Small intestine (tissue), 7 donors: ENCODE measurements around the gene NECAB3. TPM values are rescaled to one million over a fixed set of nuclear protein-coding genes. Genes with fewer than 3 reads are reported as not detected.

Source experiments
- DNase-seq, 2 donors: peaks; one replicate each; pipeline versions ENCODE4 v3.0.0 to v3.0.0-alpha.2; 2013
- FAIRE-seq: peaks from 2 replicates; lab custom pipeline; 2012; peaks lifted over from hg19 to GRCh38; lab: Jason Lieb, UNC
- H3K27ac ChIP-seq, 3 donors: one replicate each; pipeline ENCODE4 v1.5.1; 2013; ENCODE audit warnings: low read length in 2 of 3, mild to moderate bottlenecking in 2 of 3, control low read depth in 1 of 3, inconsistent platforms in 1 of 3, low read depth in 1 of 3, moderate library complexity in 1 of 3
- H3K27me3 ChIP-seq, 3 donors: one replicate each; pipeline ENCODE4 v1.6.1; 2013; ENCODE audit warnings: low read length in 3 of 3, inconsistent platforms in 1 of 3; ENCODE audit not compliant: control insufficient read depth in 3 of 3, insufficient read depth in 3 of 3
- H3K36me3 ChIP-seq, 3 donors: one replicate each; pipeline ENCODE4 v1.6.1; 2013; ENCODE audit warnings: low read length in 3 of 3, inconsistent platforms in 1 of 3, low read depth in 1 of 3, mild to moderate bottlenecking in 1 of 3, moderate library complexity in 1 of 3; ENCODE audit not compliant: control insufficient read depth in 3 of 3, insufficient read depth in 2 of 3
- H3K4me1 ChIP-seq, 3 donors: one replicate each; pipeline ENCODE4 v1.6.1; 2013; ENCODE audit warnings: low read length in 2 of 3, inconsistent platforms in 1 of 3, low read depth in 1 of 3, mild to moderate bottlenecking in 1 of 3, moderate library complexity in 1 of 3; ENCODE audit not compliant: control insufficient read depth in 3 of 3, insufficient read depth in 2 of 3
- H3K4me3 ChIP-seq, 3 donors: one replicate each; pipeline ENCODE4 v1.5.1; 2013; ENCODE audit warnings: low read length in 3 of 3, control low read depth in 1 of 3, inconsistent platforms in 1 of 3, low read depth in 1 of 3, mild to moderate bottlenecking in 1 of 3, moderate library complexity in 1 of 3
- H3K9me3 ChIP-seq, 2 donors: one replicate each; pipeline ENCODE4 v1.6.1; 2013; ENCODE audit warnings: low read depth in 1 of 2, low read length in 1 of 2; ENCODE audit not compliant: control insufficient read depth in 2 of 2, insufficient read depth in 1 of 2
- WGBS, 3 donors: extraction: QIAGEN DNeasy Blood & Tissue Kit; methylation state at CpG; one replicate each; pipeline ENCODE4 v1.1.7; 2013; 5-methylcytosine and 5-hydroxymethylcytosine counted together
- polyA plus RNA-seq, 4 donors: library from polyadenylated mRNA; stranded (reverse) in 3 of 4; unstranded in 1 of 4; fragments of 200-250 nt in 3 of 4; fragments of 120-200 nt in 1 of 4; gene quantifications; one replicate each; pipeline versions ENCODE4 v1.2.1 to v1.2.3, GENCODE V29; 2013
- donor health status: healthy with polysubstance abuse.
- donor health status: control.
- donor health status: control.
- donor health status: Bipolar disorder and iron deficiency.
- donor health status: healthy.

The NECAB3 gene
- polyA plus RNA-seq, 4 donors = 24.4 to 54.8 (median 42.2) TPM

DNA sequence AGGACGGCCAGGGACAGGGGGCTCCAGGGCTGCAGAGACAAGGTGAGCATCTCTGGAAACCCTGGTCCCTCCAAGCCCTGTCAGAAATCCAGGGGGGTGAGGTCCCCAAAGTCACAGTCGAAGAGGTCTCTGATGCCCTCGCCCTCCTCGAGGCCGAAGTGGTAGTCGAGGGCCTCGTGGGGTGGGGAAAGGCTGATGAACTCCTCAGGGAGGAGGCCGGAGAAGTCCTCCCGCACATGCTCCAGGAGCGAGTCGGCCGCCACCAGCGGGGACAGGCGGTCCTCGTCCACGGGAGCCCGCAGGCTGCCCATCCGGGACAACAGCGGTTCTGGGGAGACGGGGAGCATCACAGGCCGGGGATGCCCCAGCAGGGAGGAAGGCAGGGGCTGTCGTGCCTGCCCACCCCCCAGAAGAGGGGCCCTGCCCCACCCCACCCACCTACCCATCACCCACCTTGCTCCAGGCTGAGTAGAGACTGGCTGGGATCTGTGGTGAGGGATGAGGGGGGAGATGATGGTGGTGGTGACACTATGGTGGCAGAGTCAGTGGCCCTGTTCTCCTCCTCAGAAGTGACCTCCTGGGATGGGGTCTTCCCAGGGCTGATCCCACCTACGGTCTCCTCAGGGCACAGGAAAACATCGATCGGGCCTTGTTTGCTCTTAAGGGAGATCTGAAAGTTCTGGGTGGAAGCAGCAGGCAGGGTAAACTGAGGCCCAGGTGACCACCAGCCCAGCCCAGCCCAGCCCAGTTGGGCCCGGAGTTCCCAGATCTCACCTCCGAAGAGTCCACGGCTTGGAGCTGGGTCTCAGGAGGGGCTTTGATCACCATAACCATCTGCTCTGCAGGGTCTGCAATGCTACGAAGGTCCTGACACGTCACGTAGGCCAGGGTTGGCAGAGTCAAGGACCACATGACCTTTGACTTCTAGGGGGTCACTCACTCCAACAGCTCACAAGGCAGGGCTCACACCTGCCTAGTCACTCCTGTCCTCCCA, 2.7 kb upstream of the NECAB3 start:
- no peak for FAIRE-seq
- 93 to 97% (median 96%) methylated on average over 30 to 31 of the region's 31 CpGs for WGBS, 3 donors
- no peaks in the 10 kb centered on the region for H3K27me3 ChIP-seq
- H3K4me1 ChIP-seq = peaks cover 3 to 32% (median 5%) of the 10 kb centered on the region in 3 donors
- no peak for DNase-seq
- H3K9me3 ChIP-seq = no peaks in the 10 kb centered on the region
- peak overlapping the region in 1 of 3 donors; percentile 5 for H3K27ac ChIP-seq
- H3K4me3 ChIP-seq = no peak overlapping the region
- H3K36me3 ChIP-seq = peaks cover 0 to 45% (median 0%) of the 10 kb centered on the region in 3 donors

GRCh38 chr20:33676121-33676520, 1.9 kb upstream of the NECAB3 start:
- 84 to 91% (median 90%) methylated on average over 11 of the region's 11 CpGs for WGBS, 3 donors
- FAIRE-seq (no peak), DNase-seq (no peak)
- Histone ChIP-seq H3K9me3 (no peaks in the 10 kb centered on the region), H3K4me1 (peaks cover 3 to 32% (median 5%) of the 10 kb centered on the region in 3 donors), H3K4me3 (no peak overlapping the region), H3K27me3 (no peaks in the 10 kb centered on the region), H3K36me3 (peaks cover 0 to 52% (median 0%) of the 10 kb centered on the region in 3 donors), H3K27ac (peak overlapping the region in 1 of 3 donors; percentile 76)

GRCh38 chr20:33675136-33675959, 1.1 kb upstream of the NECAB3 start:
- Histone ChIP-seq H3K4me1 (peaks cover 3 to 32% (median 5%) of the 10 kb centered on the region in 3 donors), H3K27me3 (no peaks in the 10 kb centered on the region), H3K4me3 (peak overlapping the region in 2 of 3 donors; percentile 58 to 86), H3K27ac (peak overlapping the region; percentile 70 to 86 (median 76)), H3K9me3 (no peaks in the 10 kb centered on the region), H3K36me3 (peaks cover 0 to 57% (median 0%) of the 10 kb centered on the region in 3 donors)
- WGBS, 3 donors = 30 to 44% (median 37%) methylated on average over 16 of the region's 16 CpGs
- FAIRE-seq = no peak
- DNase-seq = peak in 1 of 2 donors; percentile 27

DNA sequence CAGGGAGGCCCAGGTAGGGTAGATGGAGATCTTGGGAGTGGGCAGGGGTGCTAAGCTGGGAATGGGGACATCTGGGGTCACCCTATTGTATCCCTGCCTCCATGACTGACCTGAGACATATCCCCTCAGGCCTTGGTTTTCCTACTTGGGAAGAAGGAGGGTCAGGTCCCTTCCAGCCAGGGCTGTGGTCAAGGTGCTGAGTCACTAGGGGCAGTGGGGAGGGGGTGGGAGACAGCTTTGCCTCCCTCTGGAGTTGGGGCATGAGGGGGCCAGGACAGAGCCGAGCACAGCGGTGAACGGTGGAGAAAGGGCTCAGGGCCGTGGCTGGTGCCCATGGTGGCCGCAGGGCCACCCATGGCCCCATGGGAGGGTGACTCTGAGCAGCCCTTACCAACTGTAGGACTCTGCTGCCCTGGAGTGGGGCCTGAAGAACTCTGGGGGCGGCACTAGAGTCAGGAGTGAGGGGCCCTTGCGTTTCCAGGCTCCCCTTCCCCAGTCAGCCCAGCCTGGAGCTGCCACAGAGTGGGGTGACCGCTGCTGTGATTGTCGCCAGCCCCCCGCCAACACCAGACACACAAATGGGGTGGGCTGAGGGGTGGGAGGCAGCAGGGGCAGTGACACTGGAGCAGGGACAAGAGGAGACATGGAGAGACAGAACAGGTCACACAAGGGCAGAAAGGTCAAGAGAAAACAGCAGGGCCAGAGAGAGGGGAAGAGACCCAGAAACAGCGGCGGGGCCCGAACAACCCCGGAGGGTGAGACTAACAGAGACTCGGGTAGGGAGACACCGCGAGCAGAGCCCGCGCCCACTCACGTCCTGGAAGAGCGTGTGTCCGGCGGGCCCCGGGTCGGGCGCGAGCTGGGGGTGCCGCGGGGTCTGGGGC, 576 bp downstream of the NECAB3 start:
- Histone ChIP-seq H3K36me3 (peaks cover 0 to 59% (median 5%) of the 10 kb centered on the region in 3 donors), H3K9me3 (no peaks in the 10 kb centered on the region), H3K4me3 (peak overlapping the region; percentile 68 to 86 (median 68)), H3K27me3 (no peaks in the 10 kb centered on the region), H3K4me1 (peaks cover 3 to 30% (median 5%) of the 10 kb centered on the region in 3 donors), H3K27ac (peak overlapping the region; percentile 21 to 61 (median 42))
- 7 to 19% (median 9%) methylated on average over 22 to 29 of the region's 29 CpGs for WGBS, 3 donors
- DNase-seq = no peak
- FAIRE-seq = no peak

- Histone ChIP-seq H3K36me3 (peaks cover 0 to 61% (median 5%) of the 10 kb centered on the region in 3 donors), H3K27me3 (no peaks in the 10 kb centered on the region), H3K4me3 (peak overlapping the region; percentile 68 to 86 (median 68)), H3K9me3 (no peaks in the 10 kb centered on the region), H3K4me1 (peaks cover 3 to 28% (median 5%) of the 10 kb centered on the region in 3 donors), H3K27ac (no peak overlapping the region)
- WGBS, 3 donors = 16 to 68% (median 54%) methylated on average over 4 of the region's 4 CpGs
- no peak for DNase-seq
- FAIRE-seq = no peak
Measured at GRCh38 chr20:33673114-33673409, 1.2 kb downstream of the NECAB3 start.

DNA sequence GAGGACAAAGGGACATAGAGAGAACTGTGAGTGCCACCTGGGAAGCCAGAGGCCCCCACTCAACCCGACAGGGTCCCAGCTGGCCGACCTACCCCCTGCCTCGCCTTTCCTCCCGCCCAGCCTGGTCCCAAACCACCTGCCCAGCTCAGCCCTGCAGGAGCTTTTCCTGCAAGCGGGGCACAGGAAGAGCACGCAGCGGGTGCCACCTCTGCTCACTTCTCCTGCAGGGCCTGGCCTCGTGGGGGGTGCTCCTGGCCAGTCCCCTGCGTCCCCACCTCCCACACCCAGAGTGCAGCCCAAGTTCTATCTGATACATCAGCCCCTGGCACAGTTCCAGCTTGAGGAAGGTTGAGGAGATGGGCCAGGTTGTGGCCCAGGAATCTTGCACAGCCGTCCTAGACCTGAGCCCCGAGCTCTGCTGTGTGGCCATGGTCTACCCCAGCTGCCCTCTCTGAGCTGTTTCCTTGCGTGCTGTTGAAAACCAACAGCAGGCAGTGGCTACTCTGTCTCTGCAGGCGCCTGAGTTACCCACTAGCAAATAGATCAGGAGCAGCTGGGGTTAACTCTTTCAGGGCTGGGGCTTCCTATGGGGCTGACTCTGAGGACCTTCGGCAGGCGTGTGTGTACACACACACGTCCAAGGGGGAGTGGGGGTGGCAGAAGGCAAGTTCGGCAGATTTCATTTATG, 1.7 kb downstream of the NECAB3 start:
- peaks cover 0 to 60% (median 5%) of the 10 kb centered on the region in 3 donors for H3K36me3 ChIP-seq
- FAIRE-seq (no peak), DNase-seq (peak in 1 of 2 donors; percentile 27)
- H3K27ac ChIP-seq = no peak overlapping the region
- no peaks in the 10 kb centered on the region for H3K9me3 ChIP-seq
- 35 to 60% (median 37%) methylated on average over 16 to 17 of the region's 17 CpGs for WGBS, 3 donors
- no peaks in the 10 kb centered on the region for H3K27me3 ChIP-seq
- peak overlapping the region in 2 of 3 donors; percentile 68 to 86 for H3K4me3 ChIP-seq
- peaks cover 3 to 32% (median 5%) of the 10 kb centered on the region in 3 donors for H3K4me1 ChIP-seq

- H3K9me3 ChIP-seq = no peaks in the 10 kb centered on the region
- H3K27ac ChIP-seq = no peak overlapping the region
- peaks cover 3 to 34% (median 5%) of the 10 kb centered on the region in 3 donors for H3K4me1 ChIP-seq
- peaks cover 0 to 52% (median 5%) of the 10 kb centered on the region in 3 donors for H3K36me3 ChIP-seq
- no peak overlapping the region for H3K4me3 ChIP-seq
- no peak for FAIRE-seq
- 82 to 90% (median 85%) methylated on average over 8 of the region's 8 CpGs for WGBS, 3 donors
- no peak for DNase-seq
- no peaks in the 10 kb centered on the region for H3K27me3 ChIP-seq
Measured at GRCh38 chr20:33671573-33672288, 2.5 kb downstream of the NECAB3 start.
